ENCODE results near the gene SPO11.

Gene SPO11

DNA sequence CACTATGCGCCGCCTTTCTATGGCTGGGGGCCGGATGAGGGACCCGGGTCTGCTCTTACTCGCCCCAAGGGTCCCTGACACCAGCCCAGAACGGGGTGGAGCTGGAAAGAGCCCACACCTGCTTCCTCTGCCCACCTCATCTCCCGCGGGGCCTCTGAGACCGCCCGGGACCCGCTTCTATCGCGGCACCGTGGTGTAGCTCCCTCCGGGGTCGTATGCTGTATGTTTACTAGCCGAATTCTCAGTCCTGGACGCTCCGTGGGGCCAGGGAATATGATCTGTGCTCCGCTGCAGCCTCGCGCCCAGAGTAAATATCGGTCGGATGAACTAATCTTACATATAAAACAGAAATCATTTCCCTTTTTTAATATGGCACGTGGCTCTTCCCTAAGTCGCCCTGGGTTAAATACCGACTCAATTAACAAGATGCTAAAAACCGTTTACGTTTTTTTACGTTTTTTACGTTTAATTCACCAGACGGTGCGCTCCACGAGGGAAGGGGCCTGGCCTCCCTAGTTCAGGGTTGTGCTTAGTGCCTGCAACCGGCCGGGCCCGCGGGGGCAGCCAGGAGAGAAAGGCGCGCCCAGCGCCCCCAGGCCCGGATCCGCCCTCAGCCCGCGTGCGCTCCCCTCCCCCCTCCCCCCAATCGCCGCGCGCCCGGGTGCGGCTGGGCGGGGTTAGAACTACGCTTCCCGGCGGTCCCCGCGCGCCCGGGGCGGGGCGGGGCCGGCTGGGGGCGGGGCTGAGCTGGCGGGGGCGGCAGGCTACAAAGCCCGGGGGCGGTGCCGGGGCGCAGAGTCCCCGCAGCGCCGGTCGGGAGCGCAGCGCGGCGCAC, 61.2 kb downstream of the SPO11 start, which contains the start of gene RBM38:
Gene RBM38 (plus strand): TSS at position 793 of the 835 bp plus-strand sequence. CDS start 186 bp downstream, outside the sequence.
- H3K27me3 Mint-ChIP-seq (ENCODE audit: low read depth): no peaks in the 10 kb centered on the region
- peak within 1 kb of the TSS; percentile 95 for H3K27ac Mint-ChIP-seq
- DNase-seq (ENCODE audit: low spot score): peak; percentile 77
- H3K4me3 Mint-ChIP-seq: peak within 1 kb of the TSS; percentile 89
- H3K36me3 Mint-ChIP-seq (ENCODE audit: low read depth): peaks cover 36% of the 10 kb centered on the region
- H3K4me1 Mint-ChIP-seq (ENCODE audit: low read depth): peaks cover 33% of the 10 kb centered on the region
- no peaks in the 10 kb centered on the region for H3K9me3 Mint-ChIP-seq

DNA sequence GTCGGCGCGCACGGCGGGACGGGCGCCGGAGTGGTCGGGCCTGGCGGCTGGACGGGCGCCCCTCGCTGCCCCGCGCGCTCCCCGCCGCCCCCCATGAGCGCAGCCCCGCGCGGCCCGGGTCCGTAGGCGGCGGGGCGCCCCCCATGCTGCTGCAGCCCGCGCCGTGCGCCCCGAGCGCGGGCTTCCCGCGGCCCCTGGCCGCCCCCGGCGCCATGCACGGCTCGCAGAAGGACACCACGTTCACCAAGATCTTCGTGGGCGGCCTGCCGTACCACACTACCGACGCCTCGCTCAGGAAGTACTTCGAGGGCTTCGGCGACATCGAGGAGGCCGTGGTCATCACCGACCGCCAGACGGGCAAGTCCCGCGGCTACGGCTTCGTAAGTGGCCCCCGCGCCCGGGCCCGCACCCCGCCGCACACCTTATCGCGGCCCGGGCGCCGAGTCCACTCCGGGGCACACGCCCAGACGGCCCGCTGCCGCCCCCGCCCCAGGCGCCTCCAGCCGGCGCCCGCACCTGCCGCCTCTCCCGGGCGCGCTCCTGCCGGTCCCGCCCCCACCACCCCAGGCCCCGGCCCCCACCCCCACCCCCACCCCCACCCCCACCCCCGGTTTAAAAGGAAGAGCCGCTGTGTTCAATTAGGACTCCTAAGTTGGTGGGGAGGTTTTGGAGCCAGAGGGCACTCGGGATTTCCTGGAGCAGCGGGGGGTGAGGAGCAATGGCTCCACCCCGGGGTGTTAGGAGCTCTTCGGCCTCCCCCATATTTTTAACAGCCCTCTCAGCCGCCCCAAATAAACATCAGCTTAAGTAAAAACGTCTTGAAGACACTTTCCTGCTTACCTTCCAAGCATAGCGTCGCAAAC, 62.1 kb downstream of the SPO11 start:
- DNase-seq (ENCODE audit: low spot score): peak; percentile 57

DNA sequence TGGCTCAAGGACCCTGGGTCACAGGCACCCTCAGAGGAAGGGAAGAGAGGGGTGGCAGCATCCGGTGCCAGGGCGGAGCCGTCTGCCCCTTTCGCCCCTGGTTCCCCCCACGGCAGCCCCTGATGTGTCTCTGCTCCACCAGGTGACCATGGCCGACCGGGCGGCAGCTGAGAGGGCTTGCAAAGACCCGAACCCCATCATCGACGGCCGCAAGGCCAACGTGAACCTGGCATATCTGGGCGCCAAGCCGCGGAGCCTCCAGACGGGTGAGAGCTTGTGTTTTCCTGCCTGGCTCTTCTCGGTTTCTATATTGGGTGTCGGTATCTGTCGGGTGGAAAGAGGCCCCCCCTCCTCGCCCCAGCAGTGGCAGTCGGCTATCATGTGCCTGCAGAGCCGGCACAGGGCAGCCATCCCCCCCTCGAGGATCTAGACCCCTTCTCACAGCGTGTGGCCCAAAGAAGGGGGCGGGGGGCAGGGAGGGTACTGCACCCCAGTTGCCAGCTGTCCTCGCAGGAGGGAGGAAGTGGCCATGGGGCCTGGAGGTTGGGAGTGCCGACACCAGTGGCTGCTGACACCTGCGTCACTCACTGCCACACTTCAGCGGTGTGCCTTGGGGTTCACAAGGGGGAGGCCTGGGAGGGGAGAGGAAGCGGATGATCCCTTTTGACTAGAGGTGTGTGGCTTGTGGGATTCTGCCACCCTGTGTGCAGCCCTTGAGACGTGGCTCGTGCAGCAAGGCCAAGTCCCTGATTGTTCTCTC, 63.1 kb downstream of the SPO11 start:
- H3K36me3 Mint-ChIP-seq (ENCODE audit: low read depth): peaks cover 55% of the 10 kb centered on the region
- H3K27me3 Mint-ChIP-seq (ENCODE audit: low read depth): no peaks in the 10 kb centered on the region
- peak; percentile 78 for DNase-seq (ENCODE audit: low spot score)
- H3K9me3 Mint-ChIP-seq: no peaks in the 10 kb centered on the region
- peak overlapping the region; percentile 89 for H3K4me3 Mint-ChIP-seq
- H3K4me1 Mint-ChIP-seq (ENCODE audit: low read depth): peaks cover 50% of the 10 kb centered on the region
- H3K27ac Mint-ChIP-seq: peak overlapping the region; percentile 95

More for the DNA sequence above, 62.1 kb downstream of the SPO11 start:
- Mint-ChIP-seq H3K27me3 (ENCODE audit: low read depth) (no peaks in the 10 kb centered on the region), H3K27ac (peak overlapping the region; percentile 95), H3K36me3 (ENCODE audit: low read depth) (peaks cover 45% of the 10 kb centered on the region), H3K4me1 (ENCODE audit: low read depth) (peaks cover 40% of the 10 kb centered on the region), H3K4me3 (peak overlapping the region; percentile 89), H3K9me3 (no peaks in the 10 kb centered on the region)
